ENCODE measurements around the gene XRCC1.
"Not testable (repeated sequence)": the region's sequence is repeated elsewhere in the genome, so short reads cannot be mapped to it uniquely, and the experiment has no call there.

XRCC1 gene

GRCh38 chr19:43600326-43600725 lies 25.0 kb upstream of the XRCC1 start:
- not testable (repeated sequence) for DNase-seq (ENCODE audit: low read depth)

GRCh38 chr19:43599635-43600295 lies 24.4 kb upstream of the XRCC1 start:
- no peak for DNase-seq (ENCODE audit: low read depth)

DNA sequence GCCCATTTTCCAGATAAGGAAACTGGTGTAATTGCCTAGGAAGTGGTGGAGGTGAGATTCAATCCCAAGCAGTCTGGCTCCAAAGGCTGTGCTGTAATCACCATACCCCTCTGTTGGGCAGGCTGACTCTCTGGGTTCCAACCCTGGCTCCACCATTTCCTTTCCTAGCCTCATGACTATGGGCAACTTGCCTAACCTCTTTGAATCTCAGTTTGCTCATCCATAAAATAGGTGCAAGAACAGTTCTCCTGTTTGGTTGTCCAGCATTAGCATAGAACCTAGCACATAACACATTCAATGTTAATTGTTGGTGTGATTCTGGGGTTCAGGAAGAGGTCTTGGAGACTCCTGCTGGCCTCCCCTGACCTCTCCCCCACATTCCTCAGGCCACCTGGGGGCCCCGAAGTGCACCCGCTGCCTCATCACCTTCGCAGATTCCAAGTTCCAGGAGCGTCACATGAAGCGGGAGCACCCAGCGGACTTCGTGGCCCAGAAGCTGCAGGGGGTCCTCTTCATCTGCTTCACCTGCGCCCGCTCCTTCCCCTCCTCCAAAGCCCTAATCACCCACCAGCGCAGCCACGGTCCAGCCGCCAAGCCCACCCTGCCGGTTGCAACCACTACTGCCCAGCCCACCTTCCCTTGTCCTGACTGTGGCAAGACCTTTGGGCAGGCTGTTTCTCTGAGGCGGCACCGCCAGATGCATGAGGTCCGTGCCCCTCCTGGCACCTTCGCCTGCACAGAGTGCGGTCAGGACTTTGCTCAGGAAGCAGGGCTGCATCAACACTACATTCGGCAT lies 23.3 kb upstream of the XRCC1 start:
- DNase-seq (ENCODE audit: low read depth) = no peak

DNA sequence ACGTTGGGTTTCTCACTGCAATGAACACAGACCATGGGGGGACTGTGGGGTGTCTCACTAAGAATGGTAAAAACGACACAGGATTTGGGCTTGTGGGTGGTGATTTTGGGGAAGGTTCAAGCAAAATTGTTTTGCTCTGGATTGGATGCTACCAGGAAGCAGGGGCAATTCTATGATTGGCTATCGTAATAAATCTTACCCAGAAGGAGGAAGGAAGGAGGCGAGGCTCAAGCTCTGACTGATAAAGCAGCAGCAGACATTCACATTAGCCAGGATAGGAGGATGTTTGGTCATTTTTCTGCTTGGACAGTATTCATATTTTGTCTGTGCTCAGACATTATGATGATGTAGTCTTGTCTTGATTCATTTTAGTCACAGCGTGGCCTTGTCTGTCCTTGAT lies 22.5 kb upstream of the XRCC1 start:
- DNase-seq (ENCODE audit: low read depth) = no peak

GRCh38 chr19:43596842-43597461 lies 21.6 kb upstream of the XRCC1 start:
- DNase-seq (ENCODE audit: low read depth) = no peak

DNA sequence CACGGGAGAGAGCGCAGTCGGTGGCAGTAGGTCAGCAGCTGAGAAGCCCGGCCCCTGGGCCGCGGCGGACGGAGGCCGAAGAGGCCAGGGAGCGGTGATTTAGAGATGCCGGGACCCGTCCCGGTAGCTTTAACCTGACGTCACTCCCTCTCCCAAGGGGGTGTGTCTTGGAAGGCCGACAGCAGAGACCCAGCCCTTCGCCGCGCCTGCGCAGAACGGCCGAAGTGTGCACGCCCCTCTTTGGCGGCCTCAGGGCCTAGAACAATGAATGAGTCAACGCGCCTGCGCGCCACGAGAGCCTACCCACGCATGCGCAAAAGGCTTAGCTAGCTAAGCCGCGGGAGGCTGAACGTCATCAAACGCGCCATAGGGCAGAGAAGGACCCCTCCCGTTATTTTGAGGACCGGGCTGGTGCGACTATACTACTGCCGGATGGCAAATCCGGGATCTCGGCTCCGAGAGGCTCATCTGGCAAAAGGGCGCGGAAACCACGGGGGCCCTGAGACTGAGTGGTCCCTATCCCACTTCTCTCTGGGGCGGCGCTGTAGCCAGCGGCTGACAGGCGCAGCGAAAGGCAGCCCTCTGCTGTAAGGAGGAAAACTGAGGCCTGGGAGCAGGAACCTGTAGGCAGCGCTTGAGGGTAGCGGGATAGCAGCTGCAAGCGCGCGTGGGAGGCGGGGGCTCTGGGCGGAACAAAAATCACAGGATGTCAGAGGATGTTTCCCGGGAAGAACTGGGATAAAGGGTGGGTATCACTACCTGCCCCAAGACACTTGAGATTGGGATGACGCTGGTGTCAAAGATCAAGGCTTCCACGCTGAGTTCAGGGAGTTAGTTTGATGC lies 20.9 kb upstream of the XRCC1 start, which contains the start of the genes IRGQ and ZNF576:
IRGQ (minus strand) TSS at position 136 of the 843 bp plus-strand sequence. CDS start 796 bp downstream, outside the sequence.
ZNF576 (plus strand) TSS at position 597 of the 843 bp plus-strand sequence. CDS start 514 bp downstream, outside the sequence.
- peak; percentile 97 for DNase-seq (ENCODE audit: low read depth)

DNA sequence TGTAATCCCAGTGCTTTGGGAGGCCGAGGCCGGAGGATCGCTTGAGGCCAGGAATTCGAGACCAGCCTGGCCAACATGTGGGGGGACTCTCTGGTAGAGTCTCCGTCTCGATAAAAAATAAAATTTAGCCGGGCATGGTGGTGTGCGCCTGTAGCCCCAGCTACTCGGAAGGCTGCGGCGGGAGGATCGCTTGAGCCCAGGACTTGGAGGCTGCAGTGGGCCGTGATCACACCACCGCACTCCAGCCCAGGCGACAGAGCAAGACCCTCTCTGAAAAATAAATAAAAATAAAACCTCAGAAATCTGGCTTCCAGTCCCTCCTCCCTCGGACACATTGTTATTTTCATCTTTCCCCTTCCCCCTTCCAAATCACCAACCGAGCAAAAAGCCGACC lies 20.3 kb upstream of the XRCC1 start:
- DNase-seq (ENCODE audit: low read depth) = no peak

GRCh38 chr19:43594710-43595604 lies 19.6 kb upstream of the XRCC1 start:
- no peak for DNase-seq (ENCODE audit: low read depth)

DNA sequence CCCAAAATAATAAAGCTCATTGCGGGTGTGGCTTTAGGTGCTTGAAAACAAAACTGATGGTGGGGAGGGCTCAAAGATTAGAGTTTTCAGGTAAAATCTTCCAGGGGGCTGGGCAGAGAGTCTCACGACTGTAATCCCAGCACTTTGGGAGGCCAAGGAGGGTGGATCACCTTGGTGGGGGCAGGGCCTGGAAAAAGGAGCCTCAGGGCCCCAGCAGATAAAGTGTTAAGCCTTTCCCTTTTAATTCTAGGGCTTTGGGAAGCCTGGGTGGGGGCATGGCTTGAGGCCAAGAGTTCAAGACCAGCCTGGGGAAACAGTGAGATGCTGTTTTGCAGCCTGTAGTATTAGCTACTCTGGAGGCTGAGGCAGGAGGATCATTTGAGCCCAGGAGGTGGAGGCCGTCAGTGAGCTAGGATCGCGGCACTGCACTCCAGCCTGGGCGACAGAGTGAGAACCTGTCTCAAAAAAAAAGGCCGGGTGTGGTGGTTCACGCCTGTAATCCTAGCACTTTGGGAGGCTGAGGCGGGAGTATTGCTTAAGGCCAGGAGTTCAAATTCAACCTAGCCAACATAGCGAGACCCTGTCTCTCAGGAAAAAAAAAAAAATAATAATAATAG lies 18.9 kb upstream of the XRCC1 start:
- DNase-seq (ENCODE audit: low read depth) = no peak

DNA sequence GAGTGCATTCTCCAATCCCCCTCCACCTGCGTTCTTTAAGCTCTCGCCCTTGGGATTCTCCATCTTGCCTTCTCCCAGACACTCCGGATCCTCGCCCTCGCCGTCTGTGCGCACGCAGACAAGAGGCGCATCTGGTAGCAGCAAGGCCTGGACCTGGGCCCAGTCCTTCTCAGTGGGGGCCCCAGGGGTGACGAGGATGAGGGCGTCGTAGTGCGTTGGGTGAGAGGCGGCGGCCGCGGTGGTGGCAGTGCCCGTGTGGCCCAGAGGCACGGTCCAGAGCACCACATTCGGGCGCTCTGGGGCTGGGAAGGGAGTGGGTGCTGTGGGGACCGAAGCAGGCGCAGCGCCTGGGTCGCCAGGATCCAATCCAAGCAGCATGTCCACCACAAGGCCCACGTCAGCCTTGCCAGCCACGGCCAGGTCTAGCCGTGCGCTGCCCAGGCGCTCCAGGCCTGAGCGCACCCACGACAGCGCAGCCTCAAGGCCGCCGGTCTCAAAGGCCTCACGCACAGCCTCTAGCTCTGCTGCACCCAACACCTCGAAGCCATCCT lies 17.5 kb upstream of the XRCC1 start:
- no peak for DNase-seq (ENCODE audit: low read depth)

DNA sequence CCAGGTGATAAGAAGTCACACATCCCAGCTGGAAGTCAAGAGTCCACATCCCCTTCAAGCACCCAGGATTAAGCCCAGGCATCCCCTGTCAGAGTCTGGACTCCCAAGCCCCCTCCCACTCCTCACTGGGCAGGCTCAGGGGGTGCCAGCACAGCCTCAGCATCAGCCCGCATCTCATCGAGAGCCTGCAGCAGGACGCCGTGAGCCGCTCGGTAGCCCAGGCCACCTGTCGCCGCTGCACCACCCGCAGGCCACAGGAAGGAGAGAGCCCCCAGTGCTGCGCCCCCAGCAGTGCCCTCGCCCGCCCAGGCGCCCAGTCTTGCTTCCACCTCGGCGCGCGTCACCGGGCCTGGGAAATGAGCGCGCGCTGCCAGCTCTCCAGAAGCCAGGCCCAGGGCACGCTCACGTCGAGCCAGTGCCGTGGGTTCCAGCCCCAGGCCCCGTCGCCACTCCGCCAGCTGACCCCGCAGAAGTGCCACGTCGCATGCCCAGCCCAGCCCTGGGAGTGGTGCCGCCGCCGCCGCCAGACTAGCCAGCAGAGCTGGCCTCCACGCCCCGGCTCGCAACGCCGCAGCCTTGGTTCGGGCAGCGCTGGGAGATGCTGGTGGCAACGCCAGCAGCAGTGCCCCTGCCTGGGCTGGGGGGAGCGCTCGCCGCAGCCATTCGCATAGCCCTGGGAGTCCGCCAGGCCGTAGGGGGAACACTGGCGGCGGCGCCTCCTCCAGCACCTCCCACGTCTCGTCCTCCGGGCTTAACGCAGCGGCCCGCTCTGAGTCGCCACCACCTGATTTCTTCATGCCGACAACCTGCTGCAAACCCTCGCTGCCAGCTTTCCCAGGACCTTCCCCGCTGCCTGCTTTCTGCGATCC lies 16.8 kb upstream of the XRCC1 start:
- DNase-seq (ENCODE audit: low read depth) = no peak

DNA sequence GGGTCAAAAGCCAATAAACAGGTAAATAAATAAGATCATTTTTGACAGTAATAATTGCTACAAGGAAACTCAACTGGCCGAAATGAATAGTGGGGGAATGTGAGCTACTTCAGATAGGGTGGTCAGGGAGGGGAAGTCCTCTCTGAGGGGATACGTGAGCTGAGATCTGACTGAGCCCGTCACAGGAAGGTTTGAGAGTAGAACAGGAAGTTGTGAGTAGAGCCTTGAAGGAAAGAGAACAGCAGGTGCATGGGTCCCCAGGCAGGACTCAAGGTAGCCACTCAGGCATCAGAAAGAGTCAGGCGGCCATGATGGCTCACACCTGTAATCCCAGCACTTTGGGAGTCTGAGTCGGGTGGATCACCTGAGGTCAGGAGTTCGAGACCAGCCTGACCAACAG lies 14.4 kb upstream of the XRCC1 start:
- no peak for DNase-seq (ENCODE audit: low read depth)

- DNase-seq (ENCODE audit: low read depth) = no peak
Measured at GRCh38 chr19:43589277-43589676, 13.9 kb upstream of the XRCC1 start.

DNA sequence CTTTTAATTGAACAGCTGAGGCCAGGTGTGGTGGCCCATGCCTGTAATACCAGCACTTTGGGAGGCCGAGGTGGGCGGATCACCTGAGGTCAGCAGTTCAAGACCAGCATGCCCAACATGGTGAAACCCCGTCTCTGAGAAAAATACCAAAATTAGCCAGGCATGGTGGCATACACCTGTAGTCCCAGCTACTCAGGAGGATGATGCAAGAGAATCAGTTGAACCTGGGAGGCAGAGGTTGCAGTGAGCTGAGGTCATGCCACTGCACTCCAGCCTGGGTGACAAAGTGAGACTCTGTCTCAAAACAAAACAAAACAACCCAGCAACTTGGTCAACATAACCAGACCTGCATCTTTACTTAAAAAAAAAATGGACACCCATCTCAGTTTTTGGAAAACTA lies 11.7 kb upstream of the XRCC1 start:
- DNase-seq (ENCODE audit: low read depth) = not testable (repeated sequence)

DNA sequence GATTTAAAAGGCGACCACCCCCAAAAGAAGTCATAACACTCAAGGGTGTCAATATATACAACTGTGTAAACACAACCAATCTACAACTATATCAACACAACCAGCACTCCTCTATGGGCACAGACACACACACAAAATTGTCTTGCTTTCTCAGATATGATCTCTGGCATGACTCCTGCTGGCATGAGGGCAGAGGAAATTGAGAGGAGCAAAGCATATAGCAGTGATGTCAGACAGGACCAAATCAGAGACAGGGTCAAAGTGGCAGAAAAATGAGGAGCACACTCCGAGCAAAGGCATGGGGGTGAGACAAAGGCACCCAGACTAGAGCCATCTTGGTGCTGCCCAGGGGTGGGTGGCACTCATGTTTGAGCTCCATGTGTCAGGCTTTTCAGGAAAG lies 11.0 kb upstream of the XRCC1 start:
- DNase-seq (ENCODE audit: low read depth) = no peak

DNA sequence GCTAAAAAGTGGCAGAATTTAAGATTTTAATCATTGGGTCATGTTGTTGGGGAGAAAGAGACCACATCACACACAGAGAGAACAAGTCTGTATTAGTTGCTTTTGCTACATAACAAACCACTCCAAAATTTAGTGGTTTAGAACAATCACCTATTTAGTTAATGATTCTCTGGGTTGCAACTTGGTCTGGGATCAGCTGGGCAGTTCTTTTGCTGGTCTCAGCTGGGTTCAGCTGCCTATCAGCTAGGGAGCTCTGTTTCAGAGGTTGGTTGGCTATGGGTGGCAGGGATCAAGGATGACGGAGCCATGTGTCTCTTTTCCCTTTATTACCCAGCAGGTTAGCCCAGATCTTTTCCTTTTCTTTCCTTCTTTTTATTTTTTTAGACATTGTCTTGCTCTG lies 9.2 kb upstream of the XRCC1 start:
- DNase-seq (ENCODE audit: low read depth) = no peak

- DNase-seq (ENCODE audit: low read depth) = no peak
Measured at GRCh38 chr19:43582495-43582894, 7.2 kb upstream of the XRCC1 start.

DNA sequence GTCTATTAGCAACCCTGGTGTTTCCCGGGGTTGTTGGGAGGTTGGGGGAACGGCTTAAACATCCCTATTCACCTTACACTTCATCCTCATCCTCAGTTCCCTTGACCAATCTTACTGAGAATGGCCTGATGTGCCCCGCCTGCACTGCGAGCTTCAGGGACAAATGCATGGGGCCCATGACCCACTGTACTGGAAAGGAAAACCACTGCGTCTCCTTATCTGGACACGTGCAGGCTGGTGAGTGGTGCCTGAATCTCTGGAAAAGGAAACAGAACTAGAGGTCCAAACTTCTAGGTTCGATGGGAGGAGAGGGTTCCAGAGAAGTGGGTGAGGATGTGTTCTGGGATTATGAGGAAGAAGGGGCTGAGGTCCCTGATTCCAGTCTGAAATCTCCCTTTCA lies 6.1 kb upstream of the XRCC1 start:
- no peak for DNase-seq (ENCODE audit: low read depth)

DNA sequence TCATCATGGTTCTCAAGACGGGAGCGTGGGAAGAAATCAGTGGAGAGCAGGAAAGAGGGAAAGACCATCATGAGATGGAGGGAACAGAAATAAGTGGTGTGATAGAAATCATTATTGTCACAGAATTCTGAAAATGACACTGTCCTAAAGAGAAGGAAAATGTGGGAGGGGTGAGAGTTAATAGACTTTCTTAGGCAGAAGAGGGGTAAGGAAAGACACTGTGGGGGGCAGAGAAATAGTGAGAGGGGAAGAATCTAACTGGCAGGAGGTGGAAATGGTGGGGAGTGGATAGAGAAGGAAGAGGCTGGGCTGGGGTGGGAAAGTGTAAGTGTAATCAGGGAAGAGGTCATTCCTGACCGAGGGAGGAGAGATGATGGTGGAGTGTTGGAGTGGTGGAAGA lies 3.5 kb upstream of the XRCC1 start:
- no peak for DNase-seq (ENCODE audit: low read depth)
